IPS DF 6.9 (cell line): ENCODE data around the gene FNDC10.
"Not testable (repeated sequence)": the region's sequence is repeated elsewhere in the genome, so short reads cannot be mapped to it uniquely, and the experiment has no call there.

Experiments used
- DNase-seq: peaks from one replicate; pipeline ENCODE4 v3.0.0-alpha.2; 2013; ENCODE audit warnings: low read depth, low spot score
- H3K27ac ChIP-seq: one replicate; pipeline ENCODE4 v1.5.1; 2013; ENCODE audit warnings: low read length, control low read depth
- H3K27me3 ChIP-seq: 2 replicates; pipeline ENCODE4 v1.6.1; 2013; ENCODE audit warnings: mild to moderate bottlenecking, low read length; ENCODE audit not compliant: control insufficient read depth, insufficient read depth
- H3K36me3 ChIP-seq: 2 replicates; pipeline ENCODE4 v1.6.1; 2013; ENCODE audit warnings: low read length; ENCODE audit not compliant: control insufficient read depth, insufficient read depth
- H3K4me1 ChIP-seq: 2 replicates; pipeline ENCODE4 v1.6.1; 2013; ENCODE audit warnings: low read length; ENCODE audit not compliant: control insufficient read depth, insufficient read depth
- H3K4me3 ChIP-seq: 2 replicates; pipeline ENCODE4 v1.5.1; 2013; ENCODE audit warnings: mild to moderate bottlenecking, low read length
- H3K9me3 ChIP-seq: 2 replicates; pipeline ENCODE4 v1.6.1; 2013; ENCODE audit warnings: low read length, inconsistent platforms; ENCODE audit not compliant: control insufficient read depth, insufficient read depth
- WGBS: extraction: QIAGEN DNeasy Blood & Tissue Kit; methylation state at CpG from one replicate; pipeline ENCODE4 v1.1.7; 2013; ENCODE audit warnings: mixed read lengths, missing lambda C conversion rate; ENCODE audit not compliant: insufficient read length, insufficient coverage; 5-methylcytosine and 5-hydroxymethylcytosine counted together

FNDC10 gene

DNA sequence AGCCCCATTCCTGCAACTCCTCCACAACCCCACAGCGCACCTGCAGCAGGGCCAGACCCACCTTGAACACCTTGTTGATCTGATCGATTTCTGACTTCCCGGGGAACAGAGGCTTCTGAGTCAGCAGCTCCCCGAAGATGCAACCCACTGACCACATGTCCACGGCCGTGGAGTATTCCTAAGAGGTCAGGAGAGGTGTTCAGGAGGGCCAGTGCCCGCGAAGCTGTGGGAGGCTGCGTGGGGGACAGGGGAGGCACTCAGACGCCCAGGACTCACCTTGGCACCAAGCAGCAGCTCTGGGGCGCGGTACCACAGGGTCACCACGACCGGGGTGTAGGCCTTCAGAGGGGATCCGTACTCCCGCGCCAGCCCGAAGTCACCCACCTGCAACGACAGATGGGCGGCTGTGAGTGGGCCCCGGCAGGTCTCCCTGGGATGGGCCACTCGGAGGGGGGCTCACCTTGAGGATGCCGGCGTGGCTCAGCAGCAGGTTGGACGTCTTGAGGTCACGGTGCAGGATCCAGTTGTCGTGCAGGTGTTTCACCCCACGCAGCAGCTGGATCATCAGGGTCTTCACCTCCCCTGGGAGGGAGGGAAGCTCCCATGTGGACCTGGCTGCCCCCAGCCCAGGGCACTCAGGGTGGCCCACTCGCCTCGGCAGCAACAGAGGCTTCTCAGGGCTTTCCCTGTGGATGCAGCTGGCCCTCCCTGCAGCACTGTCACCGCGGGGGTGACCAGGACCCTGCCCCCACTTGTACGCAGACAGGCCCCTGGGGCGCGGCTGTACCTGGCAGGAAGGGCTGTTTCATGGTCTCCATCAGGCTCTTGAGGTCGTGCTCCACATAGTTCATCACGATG, 36.9 kb upstream of the FNDC10 start:
- not testable (repeated sequence) for H3K27ac ChIP-seq

DNA sequence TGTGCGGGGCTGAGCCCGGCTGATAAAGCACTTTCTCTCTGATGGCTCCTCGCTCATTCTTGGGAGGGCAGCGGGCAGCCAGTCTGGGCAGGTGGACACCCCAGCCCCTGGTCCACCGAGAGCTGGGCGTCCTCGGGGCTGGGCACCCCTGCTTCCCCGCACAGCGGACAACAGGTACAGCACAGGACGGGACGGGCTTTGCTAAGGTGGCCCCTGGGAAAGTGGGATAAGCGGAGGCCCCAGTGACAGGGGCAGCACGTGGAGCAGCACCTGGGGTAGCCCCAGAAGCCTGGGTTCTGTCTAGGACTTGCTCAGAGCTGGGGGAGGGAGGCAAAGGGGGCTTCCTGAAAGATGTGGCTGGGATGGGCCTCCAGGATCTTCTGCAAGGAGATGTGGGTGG, 34.7 kb upstream of the FNDC10 start:
- DNase-seq, H3K4me1 ChIP-seq: not testable (repeated sequence)
- no CpG with 5 or more reads among the region's 13 CpGs for WGBS

More for the DNA sequence above, 36.9 kb upstream of the FNDC10 start:
- not testable (repeated sequence) for DNase-seq, H3K9me3 ChIP-seq, H3K4me3 ChIP-seq, H3K27me3 ChIP-seq, H3K4me1 ChIP-seq
- WGBS = no CpG with 5 or more reads among the region's 37 CpGs
- peaks cover 13% of the 10 kb centered on the region for H3K36me3 ChIP-seq

DNA sequence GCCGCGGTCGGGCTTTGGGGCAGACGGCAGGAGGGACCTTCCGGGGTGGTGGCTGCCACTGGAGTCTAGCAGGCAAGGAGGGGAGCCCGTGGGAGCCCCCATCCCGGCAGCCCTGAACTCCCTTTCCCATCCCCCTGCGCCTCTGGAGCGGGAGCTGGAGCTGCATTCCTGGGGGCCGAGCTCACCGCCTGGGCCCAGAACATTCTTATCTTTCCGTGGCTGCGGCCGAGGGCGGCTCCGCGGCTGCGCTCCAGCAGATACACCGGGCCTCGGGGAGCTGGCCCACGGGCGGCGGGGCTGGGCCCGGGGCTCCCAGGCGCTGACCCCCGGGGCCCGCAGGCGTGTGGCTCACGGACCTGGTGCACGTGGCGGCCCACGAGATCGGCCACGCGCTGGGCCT, 33.5 kb upstream of the FNDC10 start:
- H3K27me3 ChIP-seq, H3K4me3 ChIP-seq, H3K4me1 ChIP-seq, DNase-seq, H3K27ac ChIP-seq, H3K9me3 ChIP-seq: not testable (repeated sequence)
- H3K36me3 ChIP-seq = peaks cover 13% of the 10 kb centered on the region
- no CpG with 5 or more reads among the region's 35 CpGs for WGBS

More for the DNA sequence above, 34.7 kb upstream of the FNDC10 start:
- H3K27me3 ChIP-seq, H3K27ac ChIP-seq, H3K9me3 ChIP-seq, H3K4me3 ChIP-seq: not testable (repeated sequence)
- peaks cover 13% of the 10 kb centered on the region for H3K36me3 ChIP-seq

DNA sequence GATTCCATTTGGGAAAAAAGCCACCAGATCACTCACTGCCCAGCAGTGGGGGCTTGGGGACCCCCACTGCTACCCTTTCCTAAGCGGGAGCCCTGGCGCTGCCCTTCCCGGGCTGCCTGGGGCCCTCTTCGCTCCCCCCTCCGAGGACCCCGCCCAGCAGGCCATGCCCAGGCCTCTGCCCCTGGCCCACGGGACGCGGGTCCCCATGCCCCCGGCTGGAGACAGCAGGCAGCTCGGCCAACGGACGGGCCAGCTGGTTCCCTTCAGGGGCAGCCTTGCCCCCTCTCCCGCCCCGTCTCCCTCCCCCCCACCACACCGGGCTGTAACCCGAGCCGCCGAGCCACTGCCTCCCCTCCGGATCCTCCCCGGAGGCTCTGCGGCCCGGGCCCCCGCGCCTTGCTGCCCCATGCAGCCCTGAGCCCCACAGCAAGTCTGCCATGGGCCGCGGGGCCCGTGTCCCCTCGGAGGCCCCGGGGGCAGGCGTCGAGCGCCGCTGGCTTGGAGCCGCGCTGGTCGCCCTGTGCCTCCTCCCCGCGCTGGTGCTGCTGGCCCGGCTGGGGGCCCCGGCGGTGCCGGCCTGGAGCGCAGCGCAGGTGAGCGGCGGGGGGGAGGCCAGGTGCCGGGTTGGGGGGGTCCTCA, 32.0 kb upstream of the FNDC10 start, which contains the start of gene MMP23B:
Gene MMP23B, plus strand, starts transcription at position 392 of the 639 bp plus-strand sequence. Its CDS starts 46 bp downstream, at position 438.
- no peaks in the 10 kb centered on the region for H3K9me3 ChIP-seq
- H3K27me3 ChIP-seq = no peaks in the 10 kb centered on the region; the same call in 1 of the 2 replicates
- DNase-seq = no peak
- H3K4me3 ChIP-seq = peak within 1 kb of the TSS; percentile 38; the same call in 1 of the 2 replicates
- no peak within 1 kb of the TSS for H3K27ac ChIP-seq
- no CpG with 5 or more reads among the region's 48 CpGs for WGBS
- H3K36me3 ChIP-seq = peaks cover 6% of the 10 kb centered on the region
- H3K4me1 ChIP-seq = peaks cover 3% of the 10 kb centered on the region; the same call in 1 of the 2 replicates

DNA sequence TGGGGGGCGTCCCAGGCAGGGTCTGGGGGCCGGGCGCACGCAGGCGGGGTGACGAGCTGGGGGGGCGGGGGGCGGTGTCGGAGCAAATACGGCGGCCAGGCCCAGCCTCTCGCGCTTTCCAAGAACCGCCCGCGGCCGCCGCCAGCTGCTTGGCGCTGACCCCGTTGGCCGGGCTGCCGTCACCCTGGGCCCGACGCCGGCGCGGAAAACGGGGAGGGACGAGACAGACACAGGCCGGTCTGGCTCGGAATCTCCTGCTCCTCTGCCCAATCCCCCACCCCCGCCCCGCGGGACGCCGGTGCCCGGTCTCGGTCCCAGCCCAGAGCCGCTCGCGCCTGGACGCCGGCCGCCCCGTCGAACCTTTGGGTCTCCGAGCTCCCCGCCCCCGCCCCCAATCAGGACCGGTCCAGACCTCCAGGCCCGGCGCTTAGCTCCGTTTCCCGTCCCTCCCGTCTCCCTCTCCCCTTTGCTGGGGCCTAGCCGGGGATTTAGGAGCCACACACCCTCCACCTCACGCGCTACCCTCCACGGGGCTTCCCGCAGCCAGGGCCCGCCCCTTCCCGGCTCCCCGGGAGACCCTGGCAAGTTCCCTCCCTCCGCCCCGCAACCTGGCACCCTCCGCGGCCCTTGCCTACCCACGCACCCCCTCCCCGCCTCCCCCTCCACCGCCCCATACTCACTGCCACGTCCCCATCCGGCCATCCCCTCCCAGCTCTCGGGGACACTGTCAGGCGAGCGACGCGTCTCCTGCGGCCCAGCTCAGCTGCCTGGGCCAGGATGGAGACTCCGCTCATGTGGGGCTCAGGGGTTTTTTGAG, 31.2 kb upstream of the FNDC10 start:
- Histone ChIP-seq H3K27me3 (no peaks in the 10 kb centered on the region; the same call in 1 of the 2 replicates), H3K9me3 (no peaks in the 10 kb centered on the region), H3K27ac (no peak overlapping the region), H3K36me3 (no peaks in the 10 kb centered on the region), H3K4me3 (peak overlapping the region; percentile 5; the same call in 1 of the 2 replicates), H3K4me1 (peaks cover 3% of the 10 kb centered on the region; the same call in 1 of the 2 replicates)
- WGBS = no CpG with 5 or more reads among the region's 79 CpGs
- no peak for DNase-seq

DNA sequence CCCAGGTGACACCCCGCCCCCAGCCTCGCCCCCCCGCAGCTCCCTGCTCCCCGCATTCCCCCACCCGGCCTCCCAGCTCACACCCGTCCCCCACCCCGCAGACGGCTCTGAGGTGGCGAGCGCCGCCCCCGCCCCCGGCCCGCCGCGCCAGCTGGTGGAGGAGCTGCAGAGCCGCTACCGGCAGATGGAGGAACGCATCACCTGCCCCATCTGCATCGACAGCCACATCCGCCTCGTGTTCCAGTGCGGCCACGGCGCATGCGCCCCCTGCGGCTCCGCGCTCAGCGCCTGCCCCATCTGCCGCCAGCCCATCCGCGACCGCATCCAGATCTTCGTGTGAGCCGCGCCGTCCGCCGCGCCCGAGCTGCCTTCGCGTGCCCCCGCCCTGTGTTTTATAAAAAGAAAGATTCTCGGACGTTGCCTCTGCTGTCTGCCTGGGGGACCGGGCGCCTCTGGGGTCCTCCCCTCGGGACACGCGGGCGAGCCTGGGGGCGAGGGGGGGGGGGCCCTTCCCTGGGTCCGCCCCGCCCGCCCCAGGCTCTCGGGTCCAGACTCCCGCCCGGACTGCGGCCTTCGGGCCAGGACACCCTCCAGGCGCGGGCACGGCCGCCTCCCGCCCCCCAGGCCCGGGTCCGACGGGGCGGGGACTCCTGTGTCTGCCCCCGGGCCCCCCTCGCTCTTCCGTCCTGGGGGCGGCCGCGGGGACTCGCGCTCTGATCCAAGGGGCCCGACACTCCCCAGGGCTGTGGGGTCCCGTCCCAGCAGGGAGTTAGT, 30.4 kb upstream of the FNDC10 start:
- H3K27ac ChIP-seq = no peak overlapping the region
- H3K27me3 ChIP-seq = no peaks in the 10 kb centered on the region; the same call in 1 of the 2 replicates
- no peak for DNase-seq
- H3K4me1 ChIP-seq = peaks cover 5% of the 10 kb centered on the region; the same call in 1 of the 2 replicates
- H3K36me3 ChIP-seq = no peaks in the 10 kb centered on the region
- no CpG with 5 or more reads among the region's 81 CpGs for WGBS
- H3K4me3 ChIP-seq = peak overlapping the region; percentile 1; the same call in 1 of the 2 replicates
- H3K9me3 ChIP-seq = no peaks in the 10 kb centered on the region

DNA sequence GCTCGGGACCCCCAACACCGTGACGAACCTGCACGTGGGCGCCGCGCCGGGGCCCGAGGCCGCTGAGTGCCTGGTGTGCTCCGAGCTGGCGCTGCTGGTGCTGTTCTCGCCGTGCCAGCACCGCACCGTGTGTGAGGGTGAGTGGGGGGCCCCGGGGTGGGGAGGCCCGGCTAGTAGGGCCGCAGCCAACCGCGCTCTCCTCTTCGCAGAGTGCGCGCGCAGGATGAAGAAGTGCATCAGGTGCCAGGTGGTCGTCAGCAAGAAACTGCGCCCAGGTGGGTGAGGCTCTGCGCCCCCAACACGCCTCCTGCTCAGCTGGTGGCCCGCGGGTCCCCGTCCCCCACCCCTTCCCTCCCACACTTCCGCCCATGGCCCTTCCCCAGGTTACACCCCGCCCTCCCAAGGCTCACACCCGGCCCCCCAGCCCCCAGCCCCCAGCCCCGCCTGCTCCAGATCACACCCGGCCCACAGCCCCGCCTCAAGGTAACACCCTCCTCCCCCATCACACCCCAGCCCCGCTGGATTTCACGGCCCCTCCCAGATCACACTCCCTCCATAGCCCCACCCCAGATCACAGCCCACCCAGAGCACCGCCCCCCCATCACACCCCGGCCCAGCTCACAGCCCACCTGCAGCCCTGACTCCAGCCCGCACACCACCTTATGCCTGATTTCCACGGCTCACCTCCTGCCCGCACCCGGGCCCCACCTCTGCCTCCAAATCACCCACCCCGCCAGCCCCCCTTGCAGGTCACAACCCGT, 29.7 kb upstream of the FNDC10 start:
- peak overlapping the region; percentile 42; the same call in 1 of the 2 replicates for H3K4me3 ChIP-seq
- no peaks in the 10 kb centered on the region; the same call in 1 of the 2 replicates for H3K27me3 ChIP-seq
- WGBS = no CpG with 5 or more reads among the region's 48 CpGs
- H3K36me3 ChIP-seq = no peaks in the 10 kb centered on the region
- peaks cover 5% of the 10 kb centered on the region; the same call in 1 of the 2 replicates for H3K4me1 ChIP-seq
- no peak for DNase-seq
- H3K27ac ChIP-seq = no peak overlapping the region
- no peaks in the 10 kb centered on the region for H3K9me3 ChIP-seq

DNA sequence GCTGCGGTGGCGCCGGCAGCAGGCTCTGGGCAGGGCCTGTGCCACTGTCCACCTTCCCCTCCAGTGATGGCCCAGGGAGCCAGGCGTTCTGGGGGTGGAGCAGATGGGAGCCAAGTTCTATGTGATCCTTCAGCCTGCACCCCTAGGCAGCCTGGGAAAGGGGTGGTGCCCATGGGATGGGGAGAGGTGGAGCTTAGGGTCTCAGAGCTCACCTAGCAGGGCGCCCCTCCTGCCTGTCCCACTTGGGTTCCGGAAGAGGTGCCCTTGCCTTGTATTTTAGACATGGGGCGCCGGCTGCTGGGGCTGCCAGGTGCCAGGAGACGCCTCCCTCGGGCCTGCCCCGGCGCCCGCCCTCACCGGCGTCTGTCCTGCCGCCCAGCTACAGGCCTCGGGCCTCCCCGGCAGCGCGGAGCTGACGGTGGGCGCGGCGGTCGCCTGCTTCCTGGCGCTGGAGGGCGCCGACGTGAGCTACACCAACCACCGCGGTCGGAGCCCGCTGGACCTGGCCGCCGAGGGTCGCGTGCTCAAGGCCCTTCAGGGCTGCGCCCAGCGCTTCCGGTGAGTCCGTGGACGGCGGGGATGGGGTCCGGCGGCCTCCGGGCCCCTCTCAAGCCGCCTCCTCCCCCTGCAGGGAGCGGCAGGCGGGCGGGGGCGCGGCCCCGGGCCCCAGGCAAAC, 29.0 kb upstream of the FNDC10 start:
- no peak for DNase-seq
- no CpG with 5 or more reads among the region's 53 CpGs for WGBS
- Histone ChIP-seq H3K36me3 (no peaks in the 10 kb centered on the region), H3K27me3 (no peaks in the 10 kb centered on the region; the same call in 1 of the 2 replicates), H3K27ac (no peak overlapping the region), H3K4me3 (peak overlapping the region; percentile 42; the same call in 1 of the 2 replicates), H3K4me1 (peaks cover 5% of the 10 kb centered on the region; the same call in 1 of the 2 replicates), H3K9me3 (no peaks in the 10 kb centered on the region)
